Measurements from ENCODE around the gene UBD. TPM values are rescaled to one million over a fixed set of nuclear protein-coding genes. Genes with fewer than 3 reads are reported as not detected.

The UBD gene
- total and polyA plus RNA-seq, 2 of the 13 experiments (the other 11 are each of a cell fraction or from before 2014, with no cell fraction given) = 13.9 to 172 TPM

GRCh38 chr6:29524044-29524443, 35.5 kb downstream of the UBD start (continued):
- TF ChIP-seq, protein P1, sequence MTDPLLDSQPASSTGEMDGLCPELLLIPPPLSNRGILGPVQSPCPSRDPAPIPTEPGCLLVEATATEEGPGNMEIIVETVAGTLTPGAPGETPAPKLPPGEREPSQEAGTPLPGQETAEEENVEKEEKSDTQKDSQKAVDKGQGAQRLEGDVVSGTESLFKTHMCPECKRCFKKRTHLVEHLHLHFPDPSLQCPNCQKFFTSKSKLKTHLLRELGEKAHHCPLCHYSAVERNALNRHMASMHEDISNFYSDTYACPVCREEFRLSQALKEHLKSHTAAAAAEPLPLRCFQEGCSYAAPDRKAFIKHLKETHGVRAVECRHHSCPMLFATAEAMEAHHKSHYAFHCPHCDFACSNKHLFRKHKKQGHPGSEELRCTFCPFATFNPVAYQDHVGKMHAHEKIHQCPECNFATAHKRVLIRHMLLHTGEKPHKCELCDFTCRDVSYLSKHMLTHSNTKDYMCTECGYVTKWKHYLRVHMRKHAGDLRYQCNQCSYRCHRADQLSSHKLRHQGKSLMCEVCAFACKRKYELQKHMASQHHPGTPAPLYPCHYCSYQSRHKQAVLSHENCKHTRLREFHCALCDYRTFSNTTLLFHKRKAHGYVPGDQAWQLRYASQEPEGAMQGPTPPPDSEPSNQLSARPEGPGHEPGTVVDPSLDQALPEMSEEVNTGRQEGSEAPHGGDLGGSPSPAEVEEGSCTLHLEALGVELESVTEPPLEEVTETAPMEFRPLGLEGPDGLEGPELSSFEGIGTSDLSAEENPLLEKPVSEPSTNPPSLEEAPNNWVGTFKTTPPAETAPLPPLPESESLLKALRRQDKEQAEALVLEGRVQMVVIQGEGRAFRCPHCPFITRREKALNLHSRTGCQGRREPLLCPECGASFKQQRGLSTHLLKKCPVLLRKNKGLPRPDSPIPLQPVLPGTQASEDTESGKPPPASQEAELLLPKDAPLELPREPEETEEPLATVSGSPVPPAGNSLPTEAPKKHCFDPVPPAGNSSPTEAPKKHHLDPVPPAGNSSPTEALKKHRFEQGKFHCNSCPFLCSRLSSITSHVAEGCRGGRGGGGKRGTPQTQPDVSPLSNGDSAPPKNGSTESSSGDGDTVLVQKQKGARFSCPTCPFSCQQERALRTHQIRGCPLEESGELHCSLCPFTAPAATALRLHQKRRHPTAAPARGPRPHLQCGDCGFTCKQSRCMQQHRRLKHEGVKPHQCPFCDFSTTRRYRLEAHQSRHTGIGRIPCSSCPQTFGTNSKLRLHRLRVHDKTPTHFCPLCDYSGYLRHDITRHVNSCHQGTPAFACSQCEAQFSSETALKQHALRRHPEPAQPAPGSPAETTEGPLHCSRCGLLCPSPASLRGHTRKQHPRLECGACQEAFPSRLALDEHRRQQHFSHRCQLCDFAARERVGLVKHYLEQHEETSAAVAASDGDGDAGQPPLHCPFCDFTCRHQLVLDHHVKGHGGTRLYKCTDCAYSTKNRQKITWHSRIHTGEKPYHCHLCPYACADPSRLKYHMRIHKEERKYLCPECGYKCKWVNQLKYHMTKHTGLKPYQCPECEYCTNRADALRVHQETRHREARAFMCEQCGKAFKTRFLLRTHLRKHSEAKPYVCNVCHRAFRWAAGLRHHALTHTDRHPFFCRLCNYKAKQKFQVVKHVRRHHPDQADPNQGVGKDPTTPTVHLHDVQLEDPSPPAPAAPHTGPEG (CRISPR knock-in tag; IDR thresholded peaks at IDR 0.05) = no peak
- TF ChIP-seq GMEB1 (CRISPR knock-in tag; IDR thresholded peaks at IDR 0.05; ENCODE audit: borderline replicate concordance) = no peak
- TF ChIP-seq REPIN1 (CRISPR knock-in tag; IDR thresholded peaks at IDR 0.05; ENCODE audit: borderline replicate concordance, low read depth) = no peak
- TF ChIP-seq KDM6A (CRISPR knock-in tag; IDR thresholded peaks at IDR 0.05; ENCODE audit: low read depth) = no peak
- TF ChIP-seq ATF7-NPFF (CRISPR knock-in tag; IDR thresholded peaks at IDR 0.05; ENCODE audit: low read depth) = no peak
- TF ChIP-seq ZNF652 (CRISPR knock-in tag; IDR thresholded peaks at IDR 0.05; ENCODE audit: borderline replicate concordance, low read depth) = no peak
- no peak for TF ChIP-seq ZNF816 (CRISPR knock-in tag; IDR thresholded peaks at IDR 0.05; ENCODE audit: borderline replicate concordance)
- no peak for TF ChIP-seq E2F1 (CRISPR knock-in tag; IDR thresholded peaks at IDR 0.05)

Data from HepG2 (cell line).